Measurements from ENCODE around the gene LRRIQ4.

DNA sequence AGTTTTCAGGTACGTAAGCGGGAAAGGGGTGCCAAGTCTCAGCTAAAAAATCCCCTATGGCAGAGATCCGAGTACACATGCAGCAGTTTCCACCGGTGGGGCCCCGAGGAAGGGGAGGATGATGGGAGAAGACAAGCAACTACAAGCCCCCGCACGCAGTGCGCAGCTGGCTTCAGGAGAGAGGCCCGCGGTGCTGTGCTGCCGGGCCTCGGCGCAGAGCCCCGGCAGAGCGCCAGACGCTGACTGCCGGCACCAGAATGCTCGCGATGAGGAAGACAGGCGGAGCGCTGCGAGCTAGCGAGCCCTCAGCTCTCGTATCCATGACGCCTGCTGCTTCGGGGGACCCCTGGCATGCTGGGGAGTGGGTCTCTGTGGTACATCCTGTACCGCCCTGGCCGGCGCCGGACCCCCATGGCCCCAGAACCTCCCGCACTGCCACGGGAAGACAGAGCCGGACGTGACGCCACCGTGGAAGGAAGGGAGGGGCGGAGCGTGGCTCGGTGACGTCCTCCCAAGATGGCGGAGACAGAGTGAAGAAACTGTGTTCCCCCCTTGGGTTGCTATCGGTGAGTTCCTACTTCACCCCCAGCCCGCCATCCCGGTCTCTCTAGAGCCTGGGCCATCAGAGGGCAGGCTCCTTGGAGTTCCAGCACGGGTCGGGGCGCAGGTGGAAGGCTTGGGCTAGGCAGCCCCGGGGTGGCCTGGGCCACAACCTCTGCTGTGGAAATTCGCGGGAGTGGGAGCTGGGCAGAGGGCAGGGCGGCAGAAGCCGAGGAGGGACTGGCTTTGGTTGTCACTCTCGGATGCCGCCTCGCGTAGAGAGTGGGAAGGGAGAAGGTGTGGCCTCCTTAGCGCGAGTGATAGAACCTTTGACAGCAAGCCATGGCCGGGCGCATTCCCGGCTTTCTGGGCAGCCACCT, 39.5 kb upstream of the LRRIQ4 start, which contains the start of gene MYNN:
- TF ChIP-seq POLR2A (IDR thresholded peaks at IDR 0.05; ENCODE audit: low read depth, low read length), result peak; percentile 96
- peak; percentile 67 for TF ChIP-seq TAF1 (IDR thresholded peaks at IDR 0.05; ENCODE audit: borderline replicate concordance, low read depth, low read length)
- TF ChIP-seq POLR2AphosphoS5 (IDR thresholded peaks at IDR 0.05; ENCODE audit: low read depth, low read length), result peak; percentile 94
